ENCODE results near the gene SCYL3.
"Not testable (repeated sequence)": the region's sequence is repeated elsewhere in the genome, so short reads cannot be mapped to it uniquely, and the experiment has no call there.

The SCYL3 gene

GRCh38 chr1:169874229-169874628 is 19.5 kb downstream of the SCYL3 start:
- Histone ChIP-seq H3K27ac (peak overlapping the region in 4 of 21 experiments; percentile 7 to 46 (median 15)), H3K4me3 (no peak overlapping the region)

GRCh38 chr1:169873582-169874199 is 20.0 kb downstream of the SCYL3 start:
- H3K27ac ChIP-seq = peak overlapping the region in 3 of 21 experiments; percentile 7 to 46 (median 17)
- no peak overlapping the region for H3K4me3 ChIP-seq

- H3K4me3 ChIP-seq = no peak overlapping the region
- peak overlapping the region in 1 of 21 experiments; percentile 17 for H3K27ac ChIP-seq
Observed at GRCh38 chr1:169872906-169873305, 20.8 kb downstream of the SCYL3 start.

GRCh38 chr1:169871988-169872387 is 21.7 kb downstream of the SCYL3 start:
- H3K4me3 ChIP-seq = not testable (repeated sequence)

GRCh38 chr1:169869426-169869825 is 24.3 kb downstream of the SCYL3 start:
- no peak overlapping the region for H3K4me3 ChIP-seq
- no peak overlapping the region for H3K27ac ChIP-seq

More at GRCh38 chr1:169871988-169872387, 21.7 kb downstream of the SCYL3 start:
- H3K27ac ChIP-seq = not testable (repeated sequence)

GRCh38 chr1:169868978-169869377 is 24.7 kb downstream of the SCYL3 start:
- Histone ChIP-seq H3K27ac (no peak overlapping the region), H3K4me3 (no peak overlapping the region)

- H3K4me3 ChIP-seq = no peak overlapping the region
- no peak overlapping the region for H3K27ac ChIP-seq
Observed at GRCh38 chr1:169867012-169867675, 26.6 kb downstream of the SCYL3 start.

GRCh38 chr1:169866577-169866976 is 27.1 kb downstream of the SCYL3 start:
- Histone ChIP-seq H3K27ac (no peak overlapping the region), H3K4me3 (no peak overlapping the region)

GRCh38 chr1:169864531-169864930 is 29.2 kb downstream of the SCYL3 start:
- not testable (repeated sequence) for H3K27ac ChIP-seq, H3K4me3 ChIP-seq

- Histone ChIP-seq H3K27ac (peak overlapping the region in 1 of 21 experiments; percentile 5), H3K4me3 (no peak overlapping the region)
Observed at GRCh38 chr1:169860750-169861149, 32.9 kb downstream of the SCYL3 start.

GRCh38 chr1:169860187-169860586 is 33.5 kb downstream of the SCYL3 start:
- Histone ChIP-seq H3K4me3 (no peak overlapping the region), H3K27ac (no peak overlapping the region)

- Histone ChIP-seq H3K4me3 (no peak overlapping the region), H3K27ac (peak overlapping the region in 1 of 21 experiments; percentile 45)
Observed at GRCh38 chr1:169859001-169859400, 34.7 kb downstream of the SCYL3 start.

- no peak overlapping the region for H3K4me3 ChIP-seq
- no peak overlapping the region for H3K27ac ChIP-seq
Observed at GRCh38 chr1:169858467-169858866, 35.2 kb downstream of the SCYL3 start.

GRCh38 chr1:169853341-169853740 is 40.4 kb downstream of the SCYL3 start:
- Histone ChIP-seq H3K27ac (no peak overlapping the region), H3K4me3 (no peak overlapping the region)

- Histone ChIP-seq H3K27ac (no peak overlapping the region), H3K4me3 (no peak overlapping the region)
Observed at GRCh38 chr1:169849346-169850022, 44.2 kb downstream of the SCYL3 start.

- H3K27ac ChIP-seq = no peak overlapping the region
Observed at GRCh38 chr1:169848456-169848855, 45.2 kb downstream of the SCYL3 start.

GRCh38 chr1:169844941-169845608 is 48.6 kb downstream of the SCYL3 start:
- Histone ChIP-seq H3K4me3 (no peak overlapping the region), H3K27ac (no peak overlapping the region)

More at GRCh38 chr1:169848456-169848855, 45.2 kb downstream of the SCYL3 start:
- H3K4me3 ChIP-seq = no peak overlapping the region

GRCh38 chr1:169838942-169839341 is 54.8 kb downstream of the SCYL3 start:
- no peak overlapping the region for H3K4me3 ChIP-seq

GRCh38 chr1:169836198-169836597 is 57.5 kb downstream of the SCYL3 start:
- H3K27ac ChIP-seq = no peak overlapping the region
- no peak overlapping the region for H3K4me3 ChIP-seq

More at GRCh38 chr1:169838942-169839341, 54.8 kb downstream of the SCYL3 start:
- H3K27ac ChIP-seq = no peak overlapping the region

- Histone ChIP-seq H3K4me3 (no peak overlapping the region), H3K27ac (no peak overlapping the region)
Observed at GRCh38 chr1:169835647-169836046, 58.0 kb downstream of the SCYL3 start.
